HEK293 (cell line): ENCODE results near the gene TYRO3.

ENCODE experiments used
- CTCF ChIA-PET: fragments of 350-600 bp; formaldehyde crosslinking; extraction: SDS; loops from one replicate; lab custom pipeline; 2021; ENCODE audit warnings: antibody characterized with exemption; lab: Yijun Ruan, JAX
- POLR2A ChIA-PET: fragments of 300-600 bp; formaldehyde crosslinking; extraction: SDS; loops from one replicate; lab custom pipeline; 2020; ENCODE audit warnings: antibody characterized with exemption, inconsistent platforms; lab: Yijun Ruan, JAX
- H3K27ac ChIP-seq: fragments of 200-500 bp; sonication (Bioruptor generic); 2 replicates; pipeline ENCODE4 v1.5.1; 2014; ENCODE audit warnings: low read depth, low read length, control low read depth, inconsistent platforms; ENCODE audit errors: extremely low read depth
- H3K36me3 ChIP-seq, 2 experiments: fragments of 200-500 bp in 1 of 2; sonication (Bioruptor generic) in 1 of 2; 1 replicate in 1 of 2; 2 replicates in 1 of 2; pipeline ENCODE4 v1.5.1; 2014 to 2017; ENCODE audit warnings: inconsistent platforms in 2 of 2, low read length in 2 of 2; ENCODE audit not compliant: control insufficient read depth in 2 of 2, insufficient read depth in 1 of 2
- H3K4me1 ChIP-seq: fragments of 200-500 bp; sonication (Bioruptor generic); 2 replicates; pipeline ENCODE4 v1.5.1; 2014; ENCODE audit warnings: mild to moderate bottlenecking, low read length, inconsistent platforms; ENCODE audit not compliant: control insufficient read depth, insufficient read depth
- H3K4me3 ChIP-seq: 2 replicates; pipeline ENCODE4 v1.5.1; 2011; ENCODE audit warnings: low read depth, mild to moderate bottlenecking, control low read depth, low read length, moderate library complexity
- H3K9me3 ChIP-seq: fragments of 200-500 bp; sonication (Bioruptor generic); 2 replicates; pipeline ENCODE4 v1.5.1; 2014; ENCODE audit warnings: low read depth, low read length, inconsistent platforms; ENCODE audit not compliant: control insufficient read depth, insufficient read depth
- BCL11A ChIP-seq: fragments of 450-650 bp; formaldehyde crosslinking; IDR thresholded peaks from 2 replicates; pipeline ENCODE4 v1.5.1; 2016; ENCODE audit warnings: low read depth, missing biosample characterization, missing genetic modification characterization
- FEZF1 ChIP-seq: fragments of 450-650 bp; formaldehyde crosslinking; IDR thresholded peaks from 2 replicates; pipeline ENCODE4 v1.5.1; 2016; ENCODE audit warnings: missing biosample characterization, missing genetic modification characterization
- PRDM1 ChIP-seq: fragments of 450-650 bp; formaldehyde crosslinking; IDR thresholded peaks from 2 replicates; pipeline ENCODE4; 2016; ENCODE audit warnings: missing biosample characterization, missing genetic modification characterization
- SP3 ChIP-seq: fragments of 450-650 bp; formaldehyde crosslinking; IDR thresholded peaks from 2 replicates; pipeline ENCODE4 v1.5.1; 2016; ENCODE audit warnings: missing biosample characterization, missing genetic modification characterization
- TRIM28 ChIP-seq: IDR thresholded peaks from 2 replicates; pipeline ENCODE4 v1.6.1; 2011; ENCODE audit warnings: low read length, control low read depth, borderline replicate concordance
- ZFP3 ChIP-seq: fragments of 450-650 bp; formaldehyde crosslinking; IDR thresholded peaks from 2 replicates; pipeline ENCODE4 v1.5.1; 2016; ENCODE audit warnings: low read depth, missing biosample characterization, missing genetic modification characterization
- ZFP69B ChIP-seq: fragments of 450-650 bp; formaldehyde crosslinking; IDR thresholded peaks from 2 replicates; pipeline ENCODE4 v1.5.1; 2016; ENCODE audit warnings: missing biosample characterization, missing genetic modification characterization
- ZNF112 ChIP-seq: fragments of 450-650 bp; formaldehyde crosslinking; IDR thresholded peaks from 2 replicates; pipeline ENCODE4 v1.5.0; 2017; ENCODE audit warnings: missing biosample characterization, missing genetic modification characterization
- ZNF169 ChIP-seq: fragments of 450-650 bp; formaldehyde crosslinking; IDR thresholded peaks from 2 replicates; pipeline ENCODE4 v1.5.1; 2016; ENCODE audit warnings: missing biosample characterization, missing genetic modification characterization
- ZNF211 ChIP-seq: fragments of 450-650 bp; formaldehyde crosslinking; IDR thresholded peaks from 2 replicates; pipeline ENCODE4 v1.5.1; 2016; ENCODE audit warnings: low read depth, missing biosample characterization, missing genetic modification characterization
- ZNF335 ChIP-seq: fragments of 450-650 bp; formaldehyde crosslinking; conservative IDR thresholded peaks from 2 replicates; pipeline ENCODE4 v1.5.1; 2016; ENCODE audit warnings: missing biosample characterization, missing genetic modification characterization
- ZNF530 ChIP-seq: fragments of 450-650 bp; formaldehyde crosslinking; IDR thresholded peaks from 2 replicates; pipeline ENCODE4 v1.5.1; 2016; ENCODE audit warnings: low read depth, missing biosample characterization, missing genetic modification characterization
- ZNF596 ChIP-seq: fragments of 450-650 bp; IDR thresholded peaks from 2 replicates; pipeline ENCODE4 v1.5.0; 2018; ENCODE audit warnings: missing biosample characterization, mild to moderate bottlenecking, missing genetic modification characterization, moderate library complexity
- ZNF621 ChIP-seq: fragments of 450-650 bp; formaldehyde crosslinking; IDR thresholded peaks from 2 replicates; pipeline ENCODE4 v1.5.1; 2017; ENCODE audit warnings: missing biosample characterization, missing genetic modification characterization
- ZNF654 ChIP-seq: fragments of 450-650 bp; formaldehyde crosslinking; IDR thresholded peaks from 2 replicates; pipeline ENCODE4 v1.5.1; 2016; ENCODE audit warnings: low read depth, missing biosample characterization, missing genetic modification characterization
- TF ChIP-seq, protein P1 (sequence below): fragments of 450-650 bp; IDR thresholded peaks from 2 replicates; pipeline ENCODE4 v1.5.1; 2018; ENCODE audit warnings: missing biosample characterization, mild to moderate bottlenecking, missing genetic modification characterization
- TF ChIP-seq, protein P2 (sequence below): fragments of 450-650 bp; formaldehyde crosslinking; IDR thresholded peaks from 2 replicates; pipeline ENCODE4 v1.5.1; 2016; ENCODE audit warnings: missing biosample characterization, missing genetic modification characterization
- TF ChIP-seq, protein P3 (sequence below): fragments of 450-650 bp; formaldehyde crosslinking; IDR thresholded peaks from 2 replicates; pipeline ENCODE4 v1.5.1; 2017; ENCODE audit warnings: missing biosample characterization, mild to moderate bottlenecking, missing genetic modification characterization, moderate library complexity
- TF ChIP-seq, protein P4 (sequence below): fragments of 450-650 bp; formaldehyde crosslinking; optimal IDR thresholded peaks from 2 replicates; pipeline ENCODE3; 2016; ENCODE audit warnings: missing biosample characterization, mild to moderate bottlenecking, missing genetic modification characterization
- TF ChIP-seq, protein P5 (sequence below): fragments of 450-650 bp; formaldehyde crosslinking; conservative IDR thresholded peaks from 2 replicates; pipeline ENCODE4 v1.5.1; 2016; ENCODE audit warnings: low read depth, missing biosample characterization, missing genetic modification characterization
- TF ChIP-seq, protein P6 (sequence below): fragments of 450-650 bp; formaldehyde crosslinking; IDR thresholded peaks from 2 replicates; pipeline ENCODE4; 2016; ENCODE audit warnings: missing biosample characterization, missing genetic modification characterization

Gene TYRO3

DNA sequence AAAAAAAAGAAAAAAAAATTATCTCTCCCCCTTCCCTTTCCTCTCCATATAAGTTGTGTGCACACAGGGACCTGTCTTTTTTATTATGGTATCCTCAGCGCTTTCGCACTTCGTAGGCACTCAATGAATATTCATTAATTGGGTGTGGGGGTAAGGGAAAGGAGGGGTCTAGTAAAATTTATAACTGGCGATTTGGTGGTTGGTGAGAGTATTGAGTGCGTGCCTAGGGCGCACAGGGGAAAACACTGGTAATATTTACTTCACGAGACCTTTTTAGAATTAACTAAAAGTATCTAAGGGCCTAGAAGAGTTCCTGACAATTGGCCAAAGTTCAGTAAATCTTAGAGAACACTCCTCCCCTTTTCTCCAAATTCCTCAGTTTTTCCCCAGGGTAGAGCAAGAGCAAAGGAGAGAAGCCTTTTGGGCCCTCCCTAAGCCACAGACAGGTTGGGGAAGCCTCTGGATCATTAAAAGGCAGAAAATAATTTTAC is 25.7 kb downstream of the TYRO3 start:
- H3K4me1 ChIP-seq: no peaks in the 10 kb centered on the region
- ChIA-PET POLR2A (no interaction called here), CTCF (interaction anchor here (0.6 to 1.2 kb wide), 2 partner anchors 22 to 219 kb away, joined by 3 read pairs; no protein-coding TSS in a partner anchor)
- H3K36me3 ChIP-seq: no peaks in the 10 kb centered on the region
- TF ChIP-seq ZFP69B (tag by site-specific recombination) (no peak), ZNF530 (tag by site-specific recombination) (no peak), PRDM1 (tag by site-specific recombination) (0 out of 2 replicates have a peak, but pooled peaks have one; percentile 8), ZNF654 (tag by site-specific recombination) (no peak), ZNF169 (tag by site-specific recombination) (no peak)
- TF ChIP-seq, protein P1, sequence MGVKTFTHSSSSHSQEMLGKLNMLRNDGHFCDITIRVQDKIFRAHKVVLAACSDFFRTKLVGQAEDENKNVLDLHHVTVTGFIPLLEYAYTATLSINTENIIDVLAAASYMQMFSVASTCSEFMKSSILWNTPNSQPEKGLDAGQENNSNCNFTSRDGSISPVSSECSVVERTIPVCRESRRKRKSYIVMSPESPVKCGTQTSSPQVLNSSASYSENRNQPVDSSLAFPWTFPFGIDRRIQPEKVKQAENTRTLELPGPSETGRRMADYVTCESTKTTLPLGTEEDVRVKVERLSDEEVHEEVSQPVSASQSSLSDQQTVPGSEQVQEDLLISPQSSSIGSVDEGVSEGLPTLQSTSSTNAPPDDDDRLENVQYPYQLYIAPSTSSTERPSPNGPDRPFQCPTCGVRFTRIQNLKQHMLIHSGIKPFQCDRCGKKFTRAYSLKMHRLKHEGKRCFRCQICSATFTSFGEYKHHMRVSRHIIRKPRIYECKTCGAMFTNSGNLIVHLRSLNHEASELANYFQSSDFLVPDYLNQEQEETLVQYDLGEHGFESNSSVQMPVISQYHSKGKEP (tag by site-specific recombination): no peak
- H3K27ac ChIP-seq: peak overlapping the region; percentile 62
- no peaks in the 10 kb centered on the region for H3K9me3 ChIP-seq
- no peak overlapping the region for H3K4me3 ChIP-seq

DNA sequence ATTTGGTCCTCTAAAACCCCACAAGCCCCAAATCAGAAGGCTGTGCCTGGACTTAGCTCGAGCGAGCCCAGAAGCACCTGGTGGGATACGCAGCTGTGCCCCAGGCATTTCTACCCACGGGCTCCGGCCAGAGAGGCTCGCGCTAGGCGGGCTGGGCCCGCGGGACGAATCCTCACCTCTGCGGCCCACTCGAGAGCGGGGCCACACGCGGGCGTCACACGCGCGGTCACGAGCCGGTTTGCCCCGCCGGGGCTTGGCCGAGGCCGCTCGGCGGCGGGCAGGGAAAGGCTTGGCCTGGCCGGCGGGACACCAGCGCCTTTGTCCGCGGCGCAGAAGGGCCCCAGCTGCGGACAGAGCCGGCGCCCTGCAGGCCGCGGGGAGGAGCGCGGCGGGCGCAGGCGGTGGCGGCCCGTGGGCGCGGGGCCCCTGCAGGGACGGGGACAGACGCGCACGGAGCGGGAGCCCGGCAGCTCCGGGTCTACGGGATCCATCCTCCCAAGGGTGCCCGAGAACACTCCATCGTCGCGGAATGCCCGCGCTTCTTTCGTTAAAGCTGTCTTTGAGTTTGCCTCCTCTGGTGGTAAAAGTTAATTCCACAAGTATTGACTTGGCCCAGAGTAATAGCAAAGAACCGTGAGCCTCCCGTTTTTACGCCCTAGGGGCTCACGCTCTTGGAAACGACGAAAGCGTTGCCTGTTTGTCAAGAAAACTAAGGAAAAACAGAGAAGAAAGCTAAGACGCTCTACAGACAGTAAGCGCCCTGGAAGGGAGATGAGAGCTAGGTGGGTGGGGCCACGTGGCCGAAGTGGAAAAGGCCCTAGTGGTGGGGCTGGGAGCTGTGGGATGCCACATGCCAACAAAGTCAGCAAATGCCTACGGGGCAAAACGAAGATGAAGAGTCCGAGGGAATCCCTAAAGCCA is 26.4 kb downstream of the TYRO3 start:
- no peaks in the 10 kb centered on the region for H3K36me3 ChIP-seq
- peak overlapping the region; percentile 62 for H3K27ac ChIP-seq
- H3K4me3 ChIP-seq: peak overlapping the region; percentile 19
- no peaks in the 10 kb centered on the region for H3K4me1 ChIP-seq
- ChIA-PET POLR2A (interaction anchor here (0.7 to 1.2 kb wide), 4 partner anchors 15 to 41 kb away, joined by 3 to 5 read pairs (median 4); partner anchors contain the start of gene RPAP1), CTCF (interaction anchor here (0.6 to 1.2 kb wide), 5 partner anchors 11 to 219 kb away, joined by 3 to 6 read pairs (median 3); no protein-coding TSS in a partner anchor)
- H3K9me3 ChIP-seq: no peaks in the 10 kb centered on the region
- no peak for TF ChIP-seq SP3 (tag by site-specific recombination)
- TF ChIP-seq, protein P2, sequence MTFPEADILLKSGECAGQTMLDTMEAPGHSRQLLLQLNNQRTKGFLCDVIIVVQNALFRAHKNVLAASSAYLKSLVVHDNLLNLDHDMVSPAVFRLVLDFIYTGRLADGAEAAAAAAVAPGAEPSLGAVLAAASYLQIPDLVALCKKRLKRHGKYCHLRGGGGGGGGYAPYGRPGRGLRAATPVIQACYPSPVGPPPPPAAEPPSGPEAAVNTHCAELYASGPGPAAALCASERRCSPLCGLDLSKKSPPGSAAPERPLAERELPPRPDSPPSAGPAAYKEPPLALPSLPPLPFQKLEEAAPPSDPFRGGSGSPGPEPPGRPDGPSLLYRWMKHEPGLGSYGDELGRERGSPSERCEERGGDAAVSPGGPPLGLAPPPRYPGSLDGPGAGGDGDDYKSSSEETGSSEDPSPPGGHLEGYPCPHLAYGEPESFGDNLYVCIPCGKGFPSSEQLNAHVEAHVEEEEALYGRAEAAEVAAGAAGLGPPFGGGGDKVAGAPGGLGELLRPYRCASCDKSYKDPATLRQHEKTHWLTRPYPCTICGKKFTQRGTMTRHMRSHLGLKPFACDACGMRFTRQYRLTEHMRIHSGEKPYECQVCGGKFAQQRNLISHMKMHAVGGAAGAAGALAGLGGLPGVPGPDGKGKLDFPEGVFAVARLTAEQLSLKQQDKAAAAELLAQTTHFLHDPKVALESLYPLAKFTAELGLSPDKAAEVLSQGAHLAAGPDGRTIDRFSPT (tag by site-specific recombination): peak; percentile 67
- TF ChIP-seq, protein P3, sequence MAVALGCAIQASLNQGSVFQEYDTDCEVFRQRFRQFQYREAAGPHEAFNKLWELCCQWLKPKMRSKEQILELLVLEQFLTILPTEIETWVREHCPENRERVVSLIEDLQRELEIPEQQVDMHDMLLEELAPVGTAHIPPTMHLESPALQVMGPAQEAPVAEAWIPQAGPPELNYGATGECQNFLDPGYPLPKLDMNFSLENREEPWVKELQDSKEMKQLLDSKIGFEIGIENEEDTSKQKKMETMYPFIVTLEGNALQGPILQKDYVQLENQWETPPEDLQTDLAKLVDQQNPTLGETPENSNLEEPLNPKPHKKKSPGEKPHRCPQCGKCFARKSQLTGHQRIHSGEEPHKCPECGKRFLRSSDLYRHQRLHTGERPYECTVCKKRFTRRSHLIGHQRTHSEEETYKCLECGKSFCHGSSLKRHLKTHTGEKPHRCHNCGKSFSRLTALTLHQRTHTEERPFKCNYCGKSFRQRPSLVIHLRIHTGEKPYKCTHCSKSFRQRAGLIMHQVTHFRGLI (tag by site-specific recombination): no peak
- TF ChIP-seq FEZF1 (tag by site-specific recombination): no peak
- TF ChIP-seq ZNF112 (tag by site-specific recombination): no peak
- no peak for TF ChIP-seq ZFP3 (tag by site-specific recombination)
- no peak for TF ChIP-seq ZNF621 (tag by site-specific recombination)
- TF ChIP-seq PRDM1 (tag by site-specific recombination): no peak
- TF ChIP-seq, protein P4, sequence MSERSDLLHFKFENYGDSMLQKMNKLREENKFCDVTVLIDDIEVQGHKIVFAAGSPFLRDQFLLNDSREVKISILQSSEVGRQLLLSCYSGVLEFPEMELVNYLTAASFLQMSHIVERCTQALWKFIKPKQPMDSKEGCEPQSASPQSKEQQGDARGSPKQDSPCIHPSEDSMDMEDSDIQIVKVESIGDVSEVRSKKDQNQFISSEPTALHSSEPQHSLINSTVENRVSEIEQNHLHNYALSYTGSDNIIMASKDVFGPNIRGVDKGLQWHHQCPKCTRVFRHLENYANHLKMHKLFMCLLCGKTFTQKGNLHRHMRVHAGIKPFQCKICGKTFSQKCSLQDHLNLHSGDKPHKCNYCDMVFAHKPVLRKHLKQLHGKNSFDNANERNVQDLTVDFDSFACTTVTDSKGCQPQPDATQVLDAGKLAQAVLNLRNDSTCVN: peak; percentile 37
- peak; percentile 91 for TF ChIP-seq ZNF335
- TF ChIP-seq TRIM28: no peak
- no peak for TF ChIP-seq BCL11A (tag by site-specific recombination)
- no peak for TF ChIP-seq ZNF596
- TF ChIP-seq, protein P5, sequence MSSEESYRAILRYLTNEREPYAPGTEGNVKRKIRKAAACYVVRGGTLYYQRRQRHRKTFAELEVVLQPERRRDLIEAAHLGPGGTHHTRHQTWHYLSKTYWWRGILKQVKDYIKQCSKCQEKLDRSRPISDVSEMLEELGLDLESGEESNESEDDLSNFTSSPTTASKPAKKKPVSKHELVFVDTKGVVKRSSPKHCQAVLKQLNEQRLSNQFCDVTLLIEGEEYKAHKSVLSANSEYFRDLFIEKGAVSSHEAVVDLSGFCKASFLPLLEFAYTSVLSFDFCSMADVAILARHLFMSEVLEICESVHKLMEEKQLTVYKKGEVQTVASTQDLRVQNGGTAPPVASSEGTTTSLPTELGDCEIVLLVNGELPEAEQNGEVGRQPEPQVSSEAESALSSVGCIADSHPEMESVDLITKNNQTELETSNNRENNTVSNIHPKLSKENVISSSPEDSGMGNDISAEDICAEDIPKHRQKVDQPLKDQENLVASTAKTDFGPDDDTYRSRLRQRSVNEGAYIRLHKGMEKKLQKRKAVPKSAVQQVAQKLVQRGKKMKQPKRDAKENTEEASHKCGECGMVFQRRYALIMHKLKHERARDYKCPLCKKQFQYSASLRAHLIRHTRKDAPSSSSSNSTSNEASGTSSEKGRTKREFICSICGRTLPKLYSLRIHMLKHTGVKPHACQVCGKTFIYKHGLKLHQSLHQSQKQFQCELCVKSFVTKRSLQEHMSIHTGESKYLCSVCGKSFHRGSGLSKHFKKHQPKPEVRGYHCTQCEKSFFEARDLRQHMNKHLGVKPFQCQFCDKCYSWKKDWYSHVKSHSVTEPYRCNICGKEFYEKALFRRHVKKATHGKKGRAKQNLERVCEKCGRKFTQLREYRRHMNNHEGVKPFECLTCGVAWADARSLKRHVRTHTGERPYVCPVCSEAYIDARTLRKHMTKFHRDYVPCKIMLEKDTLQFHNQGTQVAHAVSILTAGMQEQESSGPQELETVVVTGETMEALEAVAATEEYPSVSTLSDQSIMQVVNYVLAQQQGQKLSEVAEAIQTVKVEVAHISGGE (tag by site-specific recombination): no peak
- no peak for TF ChIP-seq ZNF211
- TF ChIP-seq, protein P6, sequence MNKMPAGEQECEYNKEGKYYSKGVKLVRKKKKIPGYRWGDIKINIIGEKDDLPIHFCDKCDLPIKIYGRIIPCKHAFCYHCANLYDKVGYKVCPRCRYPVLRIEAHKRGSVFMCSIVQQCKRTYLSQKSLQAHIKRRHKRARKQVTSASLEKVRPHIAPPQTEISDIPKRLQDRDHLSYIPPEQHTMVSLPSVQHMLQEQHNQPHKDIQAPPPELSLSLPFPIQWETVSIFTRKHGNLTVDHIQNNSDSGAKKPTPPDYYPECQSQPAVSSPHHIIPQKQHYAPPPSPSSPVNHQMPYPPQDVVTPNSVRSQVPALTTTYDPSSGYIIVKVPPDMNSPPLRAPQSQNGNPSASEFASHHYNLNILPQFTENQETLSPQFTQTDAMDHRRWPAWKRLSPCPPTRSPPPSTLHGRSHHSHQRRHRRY (tag by site-specific recombination): no peak
